HCT116 (cell line): ENCODE measurements around the gene ZNG1F.
"Not testable (repeated sequence)": the region's sequence is repeated elsewhere in the genome, so short reads cannot be mapped to it uniquely, and the experiment has no call there.

Source experiments
- CTCF ChIP-seq, 3 experiments: fragments of 200-600 bp in 1 of 3; sonication (generic) in 1 of 3; IDR thresholded peaks in 2 of 3; conservative IDR thresholded peaks in 1 of 3; 2 replicates each; pipeline ENCODE4 v1.5.1; 2012 to 2017; ENCODE audit warnings: low read depth in 2 of 3, low read length in 2 of 3, antibody characterized with exemption in 1 of 3, borderline replicate concordance in 1 of 3, control low read depth in 1 of 3, mild to moderate bottlenecking in 1 of 3, mixed read lengths in 1 of 3, mixed run types in 1 of 3, moderate library complexity in 1 of 3; ENCODE audit not compliant: insufficient read depth in 1 of 3
- EZH2 ChIP-seq: fragments of 200-600 bp; sonication (generic); IDR thresholded peaks from 2 replicates; pipeline ENCODE4 v1.6.1; 2017; ENCODE audit warnings: antibody characterized with exemption, mixed run types
- POLR2AphosphoS5 ChIP-seq: IDR thresholded peaks from 2 replicates; pipeline ENCODE4 v1.6.1; 2011; ENCODE audit warnings: mild to moderate bottlenecking, low read depth, low read length, moderate library complexity
- RAD21 ChIP-seq: IDR thresholded peaks from 2 replicates; pipeline ENCODE4 v1.6.1; 2012; ENCODE audit warnings: low read depth, mild to moderate bottlenecking
- SIN3A ChIP-seq: IDR thresholded peaks from 2 replicates; pipeline ENCODE4 v1.6.1; 2012; ENCODE audit warnings: low read depth
- SP1 ChIP-seq: IDR thresholded peaks from 2 replicates; pipeline ENCODE4 v1.6.1; 2012; ENCODE audit warnings: low read depth
- ZNF274 ChIP-seq: fragments of 200-500 bp; sonication (Bioruptor generic); IDR thresholded peaks from 2 replicates; pipeline ENCODE4 v1.6.1; 2014; ENCODE audit warnings: mild to moderate bottlenecking, low read depth, low read length, inconsistent platforms
- TF ChIP-seq, protein P1 (sequence below): IDR thresholded peaks from 2 replicates; pipeline ENCODE4 v1.6.1; 2012
- TF ChIP-seq, protein P2 (sequence below): IDR thresholded peaks from 2 replicates; pipeline ENCODE4 v1.6.1; 2012

DNA sequence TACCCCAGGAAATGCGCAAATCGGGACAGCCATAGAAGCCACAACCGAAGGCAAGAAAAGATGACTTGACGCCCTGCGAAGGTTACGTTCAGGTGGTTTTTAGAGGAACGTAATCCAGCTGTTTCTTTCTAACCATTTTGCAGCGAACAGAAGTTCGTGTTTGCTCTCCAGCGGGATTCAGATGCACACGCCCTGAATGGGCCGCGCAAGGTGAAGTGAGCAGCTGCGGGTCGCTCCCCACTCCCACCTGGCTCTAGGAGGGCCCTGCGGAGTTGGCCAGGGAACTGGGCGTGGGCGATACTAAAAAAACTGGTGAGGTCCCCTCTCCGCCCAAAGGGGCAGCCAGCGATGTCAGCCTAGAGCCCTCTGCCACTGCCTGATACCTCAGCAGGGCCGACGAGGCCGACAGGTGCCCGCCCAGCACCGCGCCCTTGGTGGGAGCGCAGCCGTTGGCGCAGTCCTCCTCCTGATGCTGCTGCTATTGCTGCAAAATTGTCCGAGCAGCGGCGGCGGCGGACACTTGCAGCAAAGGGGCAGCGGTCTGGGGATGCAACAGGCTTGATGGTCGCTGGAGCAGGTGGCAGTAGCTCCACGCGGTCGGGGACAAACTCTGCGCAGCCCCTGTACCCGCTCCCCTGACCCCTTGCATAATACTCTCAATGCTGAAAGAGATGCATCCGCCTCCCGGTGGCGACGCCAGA is 62.2 kb downstream of the ZNG1F start:
- not testable (repeated sequence) for TF ChIP-seq SP1; CTCF (IDR thresholded peaks at IDR 0.05 in 2 of 3, conservative IDR thresholded peaks at IDR 0.05 in 1 of 3; ENCODE audit: borderline replicate concordance in 1 of 3, insufficient read depth in 1 of 3, low read depth in 2 of 3, low read length in 2 of 3); ZNF274; RAD21; POLR2AphosphoS5; SIN3A; EZH2
- TF ChIP-seq, protein P1, sequence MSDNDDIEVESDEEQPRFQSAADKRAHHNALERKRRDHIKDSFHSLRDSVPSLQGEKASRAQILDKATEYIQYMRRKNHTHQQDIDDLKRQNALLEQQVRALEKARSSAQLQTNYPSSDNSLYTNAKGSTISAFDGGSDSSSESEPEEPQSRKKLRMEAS, result not testable (repeated sequence)
- TF ChIP-seq, protein P2, sequence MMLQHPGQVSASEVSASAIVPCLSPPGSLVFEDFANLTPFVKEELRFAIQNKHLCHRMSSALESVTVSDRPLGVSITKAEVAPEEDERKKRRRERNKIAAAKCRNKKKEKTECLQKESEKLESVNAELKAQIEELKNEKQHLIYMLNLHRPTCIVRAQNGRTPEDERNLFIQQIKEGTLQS, result not testable (repeated sequence)
